Activated CD4-positive, alpha-beta memory T cell treated with anti-CD3 and anti-CD28 coated beads for 36 hours (primary cell): ENCODE data around the gene KIAA1671. TPM values are rescaled to one million over a fixed set of nuclear protein-coding genes. Genes with fewer than 3 reads are reported as not detected.
"Not testable (repeated sequence)": the region's sequence is repeated elsewhere in the genome, so short reads cannot be mapped to it uniquely, and the experiment has no call there.

Experiments used
- CTCF ChIA-PET: fragments of 350-600 bp; sonication (Branson Sonifier 250); formaldehyde crosslinking; loops from one replicate; lab custom pipeline; 2021; ENCODE audit warnings: antibody characterized with exemption, inconsistent platforms; lab: Charles Lee
- POLR2A ChIA-PET: fragments of 350-600 bp; sonication (Branson Sonifier 250); formaldehyde crosslinking; loops from one replicate; lab custom pipeline; 2021; ENCODE audit warnings: antibody characterized with exemption; lab: Charles Lee
- DNase-seq: peaks from one replicate; pipeline ENCODE4 v3.0.0-alpha.2; 2020
- H3K27ac Mint-ChIP-seq: one replicate; pipeline ENCODE4 v1.8.0; 2021; ENCODE audit warnings: mixed read lengths
- H3K27me3 Mint-ChIP-seq: one replicate; pipeline ENCODE4 v1.8.0; 2021; ENCODE audit warnings: mixed read lengths
- H3K36me3 Mint-ChIP-seq: one replicate; pipeline ENCODE4 v1.8.0; 2021; ENCODE audit warnings: mixed read lengths
- H3K4me1 Mint-ChIP-seq: one replicate; pipeline ENCODE4 v1.8.0; 2021; ENCODE audit warnings: low read depth, mixed read lengths
- H3K4me3 Mint-ChIP-seq: one replicate; pipeline ENCODE4 v1.8.0; 2021; ENCODE audit warnings: mild to moderate bottlenecking, mixed read lengths
- H3K9me3 Mint-ChIP-seq: one replicate; pipeline ENCODE4 v1.8.0; 2021; ENCODE audit warnings: mixed read lengths
- intact Hi-C: fragments of 100-400 bp; cut with micrococcal nuclease; formaldehyde crosslinking; loops from one replicate; pipeline ENCODE4 v1.15.1; 2023
- total RNA-seq, 2 experiments: library from RNA; stranded (reverse); gene quantifications; one replicate each; pipeline ENCODE4 v1.2.3, GENCODE V29; 2021

The KIAA1671 gene
- total RNA-seq, result 1 to 10 TPM; 6.5 to 6.8 TPM

- POLR2A ChIA-PET, result no interaction called here
- intact Hi-C loops, result loop anchor here (1.0 kb wide), 3 partner anchors 42 to 96 kb away; no protein-coding TSS in a partner anchor
- H3K27me3 Mint-ChIP-seq, result peaks cover 49% of the 10 kb centered on the region
- H3K9me3 Mint-ChIP-seq, result no peaks in the 10 kb centered on the region
- H3K27ac Mint-ChIP-seq, result peak within 1 kb of the TSS; percentile 0
- no peaks in the 10 kb centered on the region for H3K36me3 Mint-ChIP-seq
- H3K4me1 Mint-ChIP-seq, result peaks cover 14% of the 10 kb centered on the region
- peak; percentile 89 for DNase-seq
- CTCF ChIA-PET, result interaction anchor here (0.9 to 11.0 kb wide), 11 partner anchors 11 to 129 kb away, joined by 3 to 210 read pairs (median 4); no protein-coding TSS in a partner anchor
- peak within 1 kb of the TSS; percentile 74 for H3K4me3 Mint-ChIP-seq
These were observed at the start of gene KIAA1671 for GRCh38 chr22:24951942-24952836. TSS of gene KIAA1671 (plus strand) at chr22:24952716. CDS start at chr22:25028000, 75,284 bp downstream.

GRCh38 chr22:24905909-24906308 is 46.6 kb upstream of the KIAA1671 start:
- no peaks in the 10 kb centered on the region for H3K27me3 Mint-ChIP-seq
- peaks cover 23% of the 10 kb centered on the region for H3K9me3 Mint-ChIP-seq
- peaks cover 21% of the 10 kb centered on the region for H3K36me3 Mint-ChIP-seq
- no peak overlapping the region for H3K27ac Mint-ChIP-seq
- ChIA-PET CTCF (no interaction called here), POLR2A (no interaction called here)
- no peak for DNase-seq
- no peak overlapping the region for H3K4me3 Mint-ChIP-seq
- no peaks in the 10 kb centered on the region for H3K4me1 Mint-ChIP-seq
- intact Hi-C loops, result no loop called here

GRCh38 chr22:24907101-24907500 is 45.4 kb upstream of the KIAA1671 start:
- DNase-seq, H3K4me3 Mint-ChIP-seq, H3K27ac Mint-ChIP-seq, POLR2A ChIA-PET, CTCF ChIA-PET, intact Hi-C loops, H3K27me3 Mint-ChIP-seq, H3K4me1 Mint-ChIP-seq: not testable (repeated sequence)
- peaks cover 21% of the 10 kb centered on the region for H3K36me3 Mint-ChIP-seq
- peaks cover 23% of the 10 kb centered on the region for H3K9me3 Mint-ChIP-seq

GRCh38 chr22:24920029-24920428 is 32.5 kb upstream of the KIAA1671 start:
- H3K36me3 Mint-ChIP-seq, result no peaks in the 10 kb centered on the region
- no peaks in the 10 kb centered on the region for H3K9me3 Mint-ChIP-seq
- H3K27ac Mint-ChIP-seq, result no peak overlapping the region
- ChIA-PET CTCF (no interaction called here), POLR2A (no interaction called here)
- no peak for DNase-seq
- H3K4me3 Mint-ChIP-seq, result no peak overlapping the region
- H3K27me3 Mint-ChIP-seq, result no peaks in the 10 kb centered on the region
- intact Hi-C loops, result no loop called here
- H3K4me1 Mint-ChIP-seq, result no peaks in the 10 kb centered on the region

- intact Hi-C loops, result no loop called here
- ChIA-PET POLR2A (no interaction called here), CTCF (interaction anchor here (1.1 to 2.3 kb wide), 2 partner anchors 11 to 13 kb away, joined by 4 to 10 read pairs; no protein-coding TSS in a partner anchor)
- Mint-ChIP-seq H3K4me1 (peaks cover 2% of the 10 kb centered on the region), H3K9me3 (no peaks in the 10 kb centered on the region), H3K27ac (no peak overlapping the region), H3K36me3 (peaks cover 2% of the 10 kb centered on the region), H3K4me3 (no peak overlapping the region), H3K27me3 (peaks cover 4% of the 10 kb centered on the region)
- DNase-seq, result no peak
These were observed 26.7 kb upstream of the KIAA1671 start for GRCh38 chr22:24925586-24926427.

- Mint-ChIP-seq H3K27me3 (peaks cover 4% of the 10 kb centered on the region), H3K9me3 (no peaks in the 10 kb centered on the region), H3K36me3 (peaks cover 2% of the 10 kb centered on the region), H3K4me3 (no peak overlapping the region), H3K27ac (no peak overlapping the region), H3K4me1 (peaks cover 2% of the 10 kb centered on the region)
- ChIA-PET CTCF (interaction anchor here (1.1 to 2.3 kb wide), 2 partner anchors 10 to 13 kb away, joined by 4 to 10 read pairs; no protein-coding TSS in a partner anchor), POLR2A (no interaction called here)
- intact Hi-C loops, result no loop called here
- no peak for DNase-seq
These were observed 26.1 kb upstream of the KIAA1671 start for GRCh38 chr22:24926428-24926725.

GRCh38 chr22:24926849-24927579 is 25.5 kb upstream of the KIAA1671 start:
- ChIA-PET CTCF (interaction anchor here (1.1 to 2.3 kb wide), 4 partner anchors 10 to 124 kb away, joined by 3 to 10 read pairs (median 5); no protein-coding TSS in a partner anchor), POLR2A (no interaction called here)
- intact Hi-C loops, result no loop called here
- H3K36me3 Mint-ChIP-seq, result peaks cover 2% of the 10 kb centered on the region
- peaks cover 2% of the 10 kb centered on the region for H3K4me1 Mint-ChIP-seq
- H3K27ac Mint-ChIP-seq, result no peak overlapping the region
- no peak for DNase-seq
- no peaks in the 10 kb centered on the region for H3K9me3 Mint-ChIP-seq
- H3K4me3 Mint-ChIP-seq, result no peak overlapping the region
- H3K27me3 Mint-ChIP-seq, result peaks cover 5% of the 10 kb centered on the region

GRCh38 chr22:24928322-24928721 is 24.2 kb upstream of the KIAA1671 start:
- Mint-ChIP-seq H3K9me3 (no peaks in the 10 kb centered on the region), H3K4me3 (no peak overlapping the region), H3K27me3 (peaks cover 6% of the 10 kb centered on the region), H3K4me1 (peaks cover 2% of the 10 kb centered on the region), H3K36me3 (peaks cover 2% of the 10 kb centered on the region), H3K27ac (no peak overlapping the region)
- intact Hi-C loops, result no loop called here
- DNase-seq, result no peak
- ChIA-PET CTCF (interaction anchor here (0.7 to 2.3 kb wide), 3 partner anchors 11 to 125 kb away, joined by 3 to 10 read pairs (median 6); no protein-coding TSS in a partner anchor), POLR2A (no interaction called here)

GRCh38 chr22:24930678-24931077 is 21.8 kb upstream of the KIAA1671 start:
- Mint-ChIP-seq H3K4me3 (no peak overlapping the region), H3K9me3 (no peaks in the 10 kb centered on the region), H3K27ac (no peak overlapping the region), H3K27me3 (peaks cover 6% of the 10 kb centered on the region), H3K36me3 (no peaks in the 10 kb centered on the region), H3K4me1 (peaks cover 2% of the 10 kb centered on the region)
- CTCF ChIA-PET, result interaction anchor here (1.0 to 1.5 kb wide), 2 partner anchors 118 to 120 kb away, joined by 3 to 6 read pairs; no protein-coding TSS in a partner anchor
- POLR2A ChIA-PET, result no interaction called here
- intact Hi-C loops, result no loop called here
- DNase-seq, result no peak

GRCh38 chr22:24935771-24936483 is 16.6 kb upstream of the KIAA1671 start:
- no peak for DNase-seq
- no peaks in the 10 kb centered on the region for H3K9me3 Mint-ChIP-seq
- CTCF ChIA-PET, result interaction anchor here (1.1 to 5.6 kb wide), 2 partner anchors 9 to 114 kb away, joined by 4 to 124 read pairs; no protein-coding TSS in a partner anchor
- POLR2A ChIA-PET, result no interaction called here
- intact Hi-C loops, result no loop called here
- no peaks in the 10 kb centered on the region for H3K4me1 Mint-ChIP-seq
- no peaks in the 10 kb centered on the region for H3K36me3 Mint-ChIP-seq
- no peak overlapping the region for H3K4me3 Mint-ChIP-seq
- no peak overlapping the region for H3K27ac Mint-ChIP-seq
- H3K27me3 Mint-ChIP-seq, result peaks cover 5% of the 10 kb centered on the region

- Mint-ChIP-seq H3K4me3 (no peak overlapping the region), H3K9me3 (no peaks in the 10 kb centered on the region), H3K27me3 (peaks cover 3% of the 10 kb centered on the region), H3K4me1 (no peaks in the 10 kb centered on the region), H3K27ac (no peak overlapping the region), H3K36me3 (no peaks in the 10 kb centered on the region)
- intact Hi-C loops, result no loop called here
- ChIA-PET CTCF (interaction anchor here (0.6 to 5.6 kb wide), 5 partner anchors 10 to 120 kb away, joined by 3 to 124 read pairs (median 4); no protein-coding TSS in a partner anchor), POLR2A (interaction anchor here (0.6 kb wide), 1 partner anchor 73 kb away, joined by 4 read pairs; no protein-coding TSS in a partner anchor)
- DNase-seq, result no peak
These were observed 15.4 kb upstream of the KIAA1671 start for GRCh38 chr22:24937114-24937513.
